ENCODE measurements around the gene LPIN1.

The LPIN1 gene

GRCh38 chr2:11771971-11772615 lies 25.7 kb downstream of the LPIN1 start:
- no peaks in the 10 kb centered on the region for H3K27me3 ChIP-seq (ENCODE audit: control insufficient read depth, insufficient read depth, low read length)
- DNase-seq (ENCODE audit: low read depth, low spot score): no peak
- no peak overlapping the region for H3K4me3 ChIP-seq (ENCODE audit: low read length)
- no CpG with 5 or more reads among the region's 8 CpGs for WGBS (ENCODE audit: insufficient coverage, insufficient read length)
- no peak overlapping the region for H3K27ac ChIP-seq (ENCODE audit: low read length)
- H3K4me1 ChIP-seq (ENCODE audit: control insufficient read depth, insufficient read depth, low read length): no peaks in the 10 kb centered on the region
- H3K36me3 ChIP-seq (ENCODE audit: control insufficient read depth, insufficient read depth, low read length): peaks cover 5% of the 10 kb centered on the region; the same call in 1 of the 2 replicates
- no peaks in the 10 kb centered on the region for H3K9me3 ChIP-seq (ENCODE audit: control insufficient read depth, insufficient read depth, low read length)

GRCh38 chr2:11773111-11773510 lies 26.7 kb downstream of the LPIN1 start:
- peaks cover 5% of the 10 kb centered on the region; the same call in 1 of the 2 replicates for H3K36me3 ChIP-seq (ENCODE audit: control insufficient read depth, insufficient read depth, low read length)

GRCh38 chr2:11773747-11774525 lies 27.5 kb downstream of the LPIN1 start:
- Histone ChIP-seq H3K27ac (ENCODE audit: low read length) (no peak overlapping the region), H3K36me3 (ENCODE audit: control insufficient read depth, insufficient read depth, low read length) (peaks cover 5% of the 10 kb centered on the region; the same call in 1 of the 2 replicates), H3K27me3 (ENCODE audit: control insufficient read depth, insufficient read depth, low read length) (no peaks in the 10 kb centered on the region), H3K9me3 (ENCODE audit: control insufficient read depth, insufficient read depth, low read length) (no peaks in the 10 kb centered on the region), H3K4me1 (ENCODE audit: control insufficient read depth, insufficient read depth, low read length) (no peaks in the 10 kb centered on the region), H3K4me3 (ENCODE audit: low read length) (no peak overlapping the region)
- 100% methylated on average over 2 of the region's 7 CpGs for WGBS (ENCODE audit: insufficient coverage, insufficient read length)
- no peak for DNase-seq (ENCODE audit: low read depth, low spot score)

More at GRCh38 chr2:11773111-11773510, 26.7 kb downstream of the LPIN1 start:
- no peak overlapping the region for H3K27ac ChIP-seq (ENCODE audit: low read length)
- no CpG with 5 or more reads among the region's 10 CpGs for WGBS (ENCODE audit: insufficient coverage, insufficient read length)
- no peak for DNase-seq (ENCODE audit: low read depth, low spot score)
- H3K4me3 ChIP-seq (ENCODE audit: low read length): no peak overlapping the region
- no peaks in the 10 kb centered on the region for H3K27me3 ChIP-seq (ENCODE audit: control insufficient read depth, insufficient read depth, low read length)
- H3K9me3 ChIP-seq (ENCODE audit: control insufficient read depth, insufficient read depth, low read length): no peaks in the 10 kb centered on the region
- no peaks in the 10 kb centered on the region for H3K4me1 ChIP-seq (ENCODE audit: control insufficient read depth, insufficient read depth, low read length)

GRCh38 chr2:11774600-11774999 lies 28.2 kb downstream of the LPIN1 start:
- no peak for DNase-seq (ENCODE audit: low read depth, low spot score)
- Histone ChIP-seq H3K9me3 (ENCODE audit: control insufficient read depth, insufficient read depth, low read length) (no peaks in the 10 kb centered on the region), H3K27ac (ENCODE audit: low read length) (no peak overlapping the region), H3K4me3 (ENCODE audit: low read length) (no peak overlapping the region), H3K4me1 (ENCODE audit: control insufficient read depth, insufficient read depth, low read length) (no peaks in the 10 kb centered on the region), H3K27me3 (ENCODE audit: control insufficient read depth, insufficient read depth, low read length) (no peaks in the 10 kb centered on the region), H3K36me3 (ENCODE audit: control insufficient read depth, insufficient read depth, low read length) (peaks cover 5% of the 10 kb centered on the region; the same call in 1 of the 2 replicates)
- WGBS (ENCODE audit: insufficient coverage, insufficient read length): no CpG with 5 or more reads among the region's 7 CpGs

GRCh38 chr2:11775384-11775783 lies 29.0 kb downstream of the LPIN1 start:
- peaks cover 5% of the 10 kb centered on the region; the same call in 1 of the 2 replicates for H3K36me3 ChIP-seq (ENCODE audit: control insufficient read depth, insufficient read depth, low read length)
- H3K27ac ChIP-seq (ENCODE audit: low read length): no peak overlapping the region
- H3K4me3 ChIP-seq (ENCODE audit: low read length): no peak overlapping the region
- no peaks in the 10 kb centered on the region for H3K9me3 ChIP-seq (ENCODE audit: control insufficient read depth, insufficient read depth, low read length)
- WGBS (ENCODE audit: insufficient coverage, insufficient read length): no CpG with 5 or more reads among the region's 4 CpGs
- H3K4me1 ChIP-seq (ENCODE audit: control insufficient read depth, insufficient read depth, low read length): no peaks in the 10 kb centered on the region
- no peak for DNase-seq (ENCODE audit: low read depth, low spot score)
- no peaks in the 10 kb centered on the region for H3K27me3 ChIP-seq (ENCODE audit: control insufficient read depth, insufficient read depth, low read length)

- no peak overlapping the region for H3K27ac ChIP-seq (ENCODE audit: low read length)
- no CpG with 5 or more reads among the region's 24 CpGs for WGBS (ENCODE audit: insufficient coverage, insufficient read length)
- no peaks in the 10 kb centered on the region for H3K4me1 ChIP-seq (ENCODE audit: control insufficient read depth, insufficient read depth, low read length)
- H3K27me3 ChIP-seq (ENCODE audit: control insufficient read depth, insufficient read depth, low read length): no peaks in the 10 kb centered on the region
- H3K4me3 ChIP-seq (ENCODE audit: low read length): no peak overlapping the region
- DNase-seq (ENCODE audit: low read depth, low spot score): no peak
- no peaks in the 10 kb centered on the region for H3K9me3 ChIP-seq (ENCODE audit: control insufficient read depth, insufficient read depth, low read length)
- H3K36me3 ChIP-seq (ENCODE audit: control insufficient read depth, insufficient read depth, low read length): peaks cover 3% of the 10 kb centered on the region; the same call in 1 of the 2 replicates
Observed at GRCh38 chr2:11777066-11777782, 30.8 kb downstream of the LPIN1 start.

- H3K9me3 ChIP-seq (ENCODE audit: control insufficient read depth, insufficient read depth, low read length): no peaks in the 10 kb centered on the region
- no peaks in the 10 kb centered on the region for H3K27me3 ChIP-seq (ENCODE audit: control insufficient read depth, insufficient read depth, low read length)
- no peaks in the 10 kb centered on the region for H3K4me1 ChIP-seq (ENCODE audit: control insufficient read depth, insufficient read depth, low read length)
- DNase-seq (ENCODE audit: low read depth, low spot score): no peak
- H3K27ac ChIP-seq (ENCODE audit: low read length): no peak overlapping the region
- H3K4me3 ChIP-seq (ENCODE audit: low read length): no peak overlapping the region
- peaks cover 3% of the 10 kb centered on the region; the same call in 1 of the 2 replicates for H3K36me3 ChIP-seq (ENCODE audit: control insufficient read depth, insufficient read depth, low read length)
- WGBS (ENCODE audit: insufficient coverage, insufficient read length): no CpG with 5 or more reads among the region's 13 CpGs
Observed at GRCh38 chr2:11777886-11778415, 31.5 kb downstream of the LPIN1 start.

- no peak for DNase-seq (ENCODE audit: low read depth, low spot score)
- H3K36me3 ChIP-seq (ENCODE audit: control insufficient read depth, insufficient read depth, low read length): peaks cover 3% of the 10 kb centered on the region; the same call in 1 of the 2 replicates
- H3K27ac ChIP-seq (ENCODE audit: low read length): no peak overlapping the region
- no peaks in the 10 kb centered on the region for H3K4me1 ChIP-seq (ENCODE audit: control insufficient read depth, insufficient read depth, low read length)
- no peaks in the 10 kb centered on the region for H3K27me3 ChIP-seq (ENCODE audit: control insufficient read depth, insufficient read depth, low read length)
- H3K4me3 ChIP-seq (ENCODE audit: low read length): no peak overlapping the region
- no peaks in the 10 kb centered on the region for H3K9me3 ChIP-seq (ENCODE audit: control insufficient read depth, insufficient read depth, low read length)
- WGBS (ENCODE audit: insufficient coverage, insufficient read length): no CpG with 5 or more reads among the region's 4 CpGs
Observed at GRCh38 chr2:11778416-11778815, 32.0 kb downstream of the LPIN1 start.

- H3K36me3 ChIP-seq (ENCODE audit: control insufficient read depth, insufficient read depth, low read length): no peaks in the 10 kb centered on the region
Observed at GRCh38 chr2:11778923-11779757, 32.7 kb downstream of the LPIN1 start.

More at GRCh38 chr2:11778923-11779757, 32.7 kb downstream of the LPIN1 start:
- Histone ChIP-seq H3K9me3 (ENCODE audit: control insufficient read depth, insufficient read depth, low read length) (no peaks in the 10 kb centered on the region), H3K4me3 (ENCODE audit: low read length) (no peak overlapping the region), H3K27me3 (ENCODE audit: control insufficient read depth, insufficient read depth, low read length) (no peaks in the 10 kb centered on the region), H3K27ac (ENCODE audit: low read length) (no peak overlapping the region), H3K4me1 (ENCODE audit: control insufficient read depth, insufficient read depth, low read length) (no peaks in the 10 kb centered on the region)
- DNase-seq (ENCODE audit: low read depth, low spot score): peak; percentile 20
- WGBS (ENCODE audit: insufficient coverage, insufficient read length): no CpG with 5 or more reads among the region's 23 CpGs

Measured in iPS DF 6.9 (cell line).